CD4-positive, alpha-beta T cell treated with Interferon gamma for 1 hour (primary cell): ENCODE results near the gene SLC22A12.
A peak's percentile ranks its signal among the peaks of the same experiment; 100 is the strongest.

Experiments used
- DNase-seq: peaks from one replicate; pipeline ENCODE4 v3.0.0-alpha.2; 2020

SLC22A12 gene

DNA sequence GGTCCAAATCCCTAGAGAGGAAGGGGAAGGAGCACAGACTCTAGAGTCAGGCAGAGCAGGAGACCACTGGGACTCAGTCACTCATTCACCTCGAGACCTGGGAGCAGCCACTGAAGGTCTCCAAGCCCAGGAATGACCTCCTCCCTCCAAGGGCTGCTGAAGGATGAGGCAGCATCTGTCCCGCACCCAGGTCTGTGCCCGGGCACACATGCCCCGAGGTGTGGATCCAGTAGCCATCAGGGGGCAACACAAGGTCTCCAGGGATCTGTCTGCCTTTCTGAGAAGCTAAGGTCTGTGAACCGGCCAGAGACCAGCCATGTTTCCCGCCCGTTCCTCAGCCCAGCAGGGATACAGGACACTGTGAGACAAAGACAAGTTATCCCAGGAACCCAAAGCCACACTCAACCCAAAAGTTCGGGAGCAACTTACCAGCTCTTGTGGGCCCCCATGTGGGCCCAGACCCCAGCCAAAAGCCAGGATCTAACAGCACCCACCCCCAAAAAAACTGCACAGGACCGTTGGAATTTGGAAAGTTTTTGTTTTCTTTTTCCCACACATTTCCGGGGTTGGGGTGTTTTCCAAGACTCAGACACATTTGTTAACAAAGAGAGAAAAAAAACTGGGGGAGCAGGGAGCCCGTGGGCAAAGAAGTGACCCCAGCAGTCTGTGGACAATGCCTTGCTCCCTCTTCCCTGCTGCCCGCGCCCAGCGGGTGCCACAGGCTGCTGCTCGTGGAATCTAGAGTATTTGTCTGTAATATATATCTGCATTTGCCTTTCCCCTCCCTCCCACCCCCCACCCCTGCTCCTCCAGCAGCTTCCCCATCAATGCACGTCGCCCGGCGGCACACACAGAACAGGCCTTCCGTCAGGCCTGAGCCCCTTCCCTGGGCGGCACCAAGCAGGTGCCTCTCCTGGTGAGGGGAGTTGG lies 14.9 kb downstream of the SLC22A12 start:
- DNase-seq, result no peak

DNA sequence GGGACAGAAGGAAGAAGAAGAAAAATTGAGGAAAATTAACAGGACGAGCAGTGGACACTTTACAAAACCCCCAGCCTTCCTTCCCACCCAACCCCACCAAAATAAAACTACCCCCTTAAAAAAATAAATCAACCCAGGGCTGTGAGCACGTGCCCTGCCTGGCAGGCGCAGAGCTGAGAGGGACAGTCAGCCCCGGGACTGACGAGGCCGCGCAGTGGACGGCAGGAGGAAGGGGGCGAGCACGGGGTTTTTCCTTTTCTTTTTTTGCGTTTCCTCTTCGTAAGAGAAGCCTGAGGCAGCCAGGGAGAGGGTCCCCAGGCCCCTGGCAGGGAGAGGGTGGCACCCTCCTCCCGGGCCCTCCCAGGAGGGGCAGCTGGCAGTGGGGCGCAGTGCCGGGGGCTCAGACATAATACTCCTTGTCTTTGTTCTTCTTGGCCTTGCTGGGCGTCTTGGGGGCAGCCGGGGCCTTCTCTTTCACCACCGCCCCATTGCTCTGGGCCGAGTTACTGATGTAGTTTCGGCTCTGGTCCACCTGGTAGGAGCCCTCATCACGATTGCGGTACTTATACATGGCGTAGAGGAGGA lies 15.9 kb downstream of the SLC22A12 start:
- DNase-seq, result no peak

DNA sequence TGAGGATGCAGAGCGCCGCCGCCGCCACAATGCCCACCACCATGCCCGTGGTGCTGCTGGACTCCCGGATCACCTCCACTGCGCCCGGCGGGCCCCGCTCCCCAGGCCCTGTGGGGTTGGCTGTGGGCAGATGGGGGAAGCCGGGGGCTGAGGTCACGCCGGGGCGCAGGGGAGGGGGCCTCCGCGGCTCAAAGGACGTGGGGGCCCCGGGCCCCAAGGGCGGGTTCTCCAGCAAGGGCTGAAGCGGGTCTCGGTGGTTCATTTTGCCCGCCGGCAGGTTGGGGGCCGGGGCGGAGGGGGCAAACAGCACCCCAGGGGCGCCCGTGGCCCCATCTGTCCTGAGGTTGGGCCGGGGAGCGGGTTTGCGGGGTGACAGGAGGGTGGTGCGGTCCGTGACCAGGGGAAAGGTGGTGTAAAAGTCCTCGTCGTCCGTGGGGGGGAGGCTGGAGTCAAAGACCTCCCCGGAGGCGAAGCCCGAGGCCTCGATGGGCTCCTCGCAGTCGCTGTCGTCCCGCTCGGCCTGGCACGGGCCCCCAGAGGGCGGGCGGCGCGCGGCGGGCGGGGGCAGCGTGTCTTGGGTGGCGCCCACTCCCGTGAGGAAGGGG lies 16.5 kb downstream of the SLC22A12 start:
- DNase-seq, result no peak

DNA sequence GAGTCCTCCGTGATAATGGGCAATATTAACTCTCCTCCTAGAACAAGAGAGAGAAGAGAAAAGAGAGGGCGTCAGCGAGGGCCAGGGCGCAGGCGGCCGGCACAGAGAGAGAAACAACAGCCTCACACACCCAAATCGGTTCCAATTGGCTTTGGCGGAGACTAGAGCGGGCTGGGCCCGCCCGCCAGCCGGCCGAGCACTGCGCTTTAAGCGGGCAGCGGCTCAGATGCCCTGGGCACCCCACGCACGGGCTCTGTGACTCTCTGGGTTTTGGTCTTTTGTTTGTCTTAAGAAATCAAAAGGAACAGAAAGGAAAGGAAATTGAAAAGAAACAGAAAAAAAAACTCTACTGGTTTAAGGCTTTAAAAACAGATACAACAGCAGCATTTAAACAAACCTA lies 17.0 kb downstream of the SLC22A12 start:
- no peak for DNase-seq

DNA sequence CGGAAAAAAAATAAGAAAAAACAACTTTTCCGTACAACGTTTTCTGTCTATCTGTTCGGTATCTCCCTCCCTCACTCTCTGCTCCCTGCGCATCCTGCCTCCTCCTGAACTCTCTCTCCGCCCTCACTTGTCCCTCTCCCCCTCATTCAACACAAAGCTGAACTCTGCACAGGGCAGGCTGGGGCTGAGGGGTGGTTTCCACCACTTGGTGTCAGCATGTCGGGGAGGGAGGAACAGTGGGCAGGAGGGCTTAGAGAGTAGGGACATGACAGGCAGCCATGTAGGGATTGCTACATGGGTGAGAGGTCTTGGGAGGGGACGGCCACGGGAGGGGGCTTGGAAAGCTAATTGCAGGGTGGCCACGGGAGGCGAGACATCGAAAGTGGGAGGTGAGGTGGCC lies 17.6 kb downstream of the SLC22A12 start:
- DNase-seq, result no peak

DNA sequence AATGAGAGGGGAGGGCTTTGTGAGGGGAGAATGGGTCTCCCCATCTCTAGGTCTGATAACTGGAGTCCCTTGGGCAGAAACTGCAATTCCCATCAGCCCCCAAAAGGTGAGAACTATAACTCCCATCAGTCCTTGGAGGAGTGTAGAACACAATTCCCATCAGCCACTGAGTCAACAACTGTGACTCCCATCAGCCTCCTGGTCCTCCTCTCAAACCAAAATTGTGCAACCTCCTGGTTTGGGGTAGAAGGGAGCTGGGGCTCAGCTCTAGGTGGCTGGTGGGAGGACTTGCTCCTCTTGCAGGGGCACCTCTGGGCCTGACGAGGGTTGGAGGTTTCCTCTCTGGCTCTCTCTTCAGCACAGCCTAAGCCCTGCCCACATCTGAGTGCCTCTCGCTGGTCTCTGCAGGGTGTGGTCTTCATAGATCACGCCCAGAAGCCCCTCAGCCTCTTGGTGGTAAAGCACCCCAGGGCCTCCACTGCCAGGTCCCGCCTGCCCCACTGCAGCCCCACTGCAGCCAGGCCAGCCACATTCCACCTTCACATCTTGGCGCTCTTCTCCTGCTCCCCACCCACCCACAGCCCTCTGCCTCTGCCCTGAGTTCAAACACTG lies 18.5 kb downstream of the SLC22A12 start:
- no peak for DNase-seq

DNA sequence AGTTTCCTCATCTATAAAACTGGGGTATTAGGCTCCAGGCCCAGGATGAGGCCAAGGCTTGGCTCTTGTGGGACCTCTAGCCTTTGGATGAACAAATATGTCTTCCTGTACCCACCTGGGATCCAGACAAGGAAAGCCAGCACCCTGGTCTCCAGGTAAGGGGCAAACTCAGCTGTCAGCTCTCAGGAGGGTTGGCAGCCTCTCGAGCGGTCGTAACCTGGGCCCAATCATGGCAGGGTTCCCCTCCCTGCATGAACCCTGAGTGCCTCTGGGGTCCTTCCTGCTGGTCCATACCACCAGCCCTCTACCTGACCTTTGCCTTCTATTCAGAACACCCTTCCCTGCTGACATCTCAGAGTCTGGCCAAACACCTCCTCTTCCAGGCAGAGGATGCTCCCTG lies 19.6 kb downstream of the SLC22A12 start:
- no peak for DNase-seq

DNA sequence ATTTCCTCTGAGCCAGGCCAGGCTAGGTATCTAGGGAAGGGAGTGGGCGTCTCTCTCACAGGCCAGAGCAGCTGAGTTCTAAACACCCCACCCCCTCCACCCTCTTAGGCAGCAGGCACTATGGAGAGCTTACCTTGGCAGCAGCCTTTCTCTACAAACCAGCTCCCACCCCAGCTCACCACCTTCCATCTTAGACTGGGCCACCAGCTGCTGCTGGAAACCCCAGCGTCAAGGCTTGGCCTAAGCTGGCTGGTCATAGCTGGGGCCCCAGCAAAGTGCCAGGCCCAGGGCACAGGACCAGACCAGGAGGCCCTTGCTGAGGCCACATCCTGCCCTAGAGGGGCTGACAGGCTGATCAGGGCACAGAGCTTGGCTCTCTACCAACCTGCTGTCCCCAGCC lies 20.2 kb downstream of the SLC22A12 start:
- no peak for DNase-seq

DNA sequence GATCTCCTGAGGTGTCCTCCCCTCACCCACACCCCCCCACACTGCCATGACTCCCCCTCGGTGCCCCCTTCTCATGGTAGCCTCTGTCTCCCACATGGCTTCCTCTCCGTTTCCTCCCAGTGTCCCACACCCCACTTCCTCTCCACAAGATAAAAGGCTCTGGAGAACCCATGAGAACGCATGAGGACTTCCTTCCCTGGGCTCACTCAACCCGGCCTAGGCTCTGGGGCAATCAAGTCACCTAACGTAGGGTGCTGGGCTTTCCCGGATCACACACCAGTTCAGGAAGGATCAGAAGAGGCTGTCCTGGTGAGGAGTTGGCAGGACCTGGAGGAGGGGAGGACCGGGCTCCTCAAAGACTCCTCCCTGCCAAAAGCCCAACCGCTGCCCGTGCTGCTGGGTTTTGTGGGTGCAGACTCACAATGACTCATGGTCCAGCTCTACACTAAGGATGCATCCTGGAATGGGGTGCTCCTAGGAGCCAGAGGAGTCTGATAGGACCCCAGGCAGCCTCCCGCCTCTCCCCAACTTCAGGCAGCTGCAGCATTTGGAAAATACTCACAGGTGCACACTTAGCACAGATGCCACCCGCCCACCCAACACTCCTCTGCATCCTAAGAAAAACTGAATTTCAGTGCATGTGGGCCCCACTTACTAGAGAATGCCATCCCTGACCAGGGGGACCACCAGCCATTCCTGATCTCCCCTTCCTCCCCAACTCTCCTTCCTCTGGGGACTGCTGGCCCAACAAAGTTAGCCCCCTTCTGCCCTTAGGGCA lies 21.0 kb downstream of the SLC22A12 start:
- DNase-seq, result no peak

DNA sequence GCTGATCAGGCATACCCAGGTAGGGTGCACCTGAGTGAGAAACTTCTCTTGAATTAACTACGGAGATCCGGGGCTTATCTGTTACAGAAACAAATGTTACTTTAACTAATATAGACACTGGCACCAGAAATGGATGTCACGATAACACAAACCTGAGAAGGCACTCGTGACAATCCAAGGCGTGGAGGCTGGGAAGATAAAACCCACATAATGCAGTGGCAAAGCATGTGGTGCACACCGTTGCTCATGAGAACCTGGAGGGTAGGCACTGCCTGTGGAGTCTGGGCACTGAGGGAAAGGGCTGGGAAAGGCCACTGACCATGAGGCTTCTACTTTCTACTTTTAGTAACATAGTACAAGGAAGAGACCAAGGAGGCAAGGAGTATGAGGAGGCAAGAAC lies 22.6 kb downstream of the SLC22A12 start:
- DNase-seq, result no peak

DNA sequence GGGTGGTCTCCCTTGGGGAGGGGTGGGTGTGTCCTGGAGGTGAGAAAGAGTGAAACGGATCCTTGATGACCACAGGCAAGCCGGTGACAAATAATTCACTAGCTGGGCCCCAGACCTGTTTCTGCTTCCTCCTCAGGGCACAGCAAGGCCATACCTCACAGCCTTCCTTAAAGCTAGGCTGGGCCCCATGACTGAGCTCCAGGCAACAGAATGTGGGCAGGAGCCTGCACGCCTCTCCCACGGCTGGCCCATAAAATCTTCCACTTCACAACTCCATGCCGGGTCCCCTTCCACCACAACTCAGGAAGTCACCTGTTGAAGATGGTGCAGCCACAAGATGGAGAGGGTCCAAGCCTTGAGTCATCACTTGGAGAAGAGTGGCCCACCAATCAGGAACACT lies 23.9 kb downstream of the SLC22A12 start:
- DNase-seq, result no peak

DNA sequence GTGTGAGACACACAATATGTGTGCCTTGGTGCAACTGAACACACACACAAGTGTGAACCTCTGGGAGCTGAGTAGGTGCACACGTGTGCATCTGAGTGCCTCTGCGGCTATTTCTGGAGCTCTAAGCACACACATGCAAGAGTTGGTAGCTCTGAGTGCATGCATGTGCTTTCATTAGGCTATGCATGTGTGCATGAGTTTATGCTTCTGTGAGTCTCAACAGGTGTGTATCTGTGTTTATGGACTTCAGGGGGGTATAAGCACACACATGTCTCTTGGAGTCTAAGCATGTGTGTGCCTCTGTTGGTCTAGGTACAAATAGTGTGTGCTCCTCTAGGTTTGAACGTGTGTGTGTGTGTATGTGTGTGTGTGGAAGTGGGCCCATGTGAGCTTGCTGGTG lies 25.8 kb downstream of the SLC22A12 start:
- DNase-seq, result no peak

DNA sequence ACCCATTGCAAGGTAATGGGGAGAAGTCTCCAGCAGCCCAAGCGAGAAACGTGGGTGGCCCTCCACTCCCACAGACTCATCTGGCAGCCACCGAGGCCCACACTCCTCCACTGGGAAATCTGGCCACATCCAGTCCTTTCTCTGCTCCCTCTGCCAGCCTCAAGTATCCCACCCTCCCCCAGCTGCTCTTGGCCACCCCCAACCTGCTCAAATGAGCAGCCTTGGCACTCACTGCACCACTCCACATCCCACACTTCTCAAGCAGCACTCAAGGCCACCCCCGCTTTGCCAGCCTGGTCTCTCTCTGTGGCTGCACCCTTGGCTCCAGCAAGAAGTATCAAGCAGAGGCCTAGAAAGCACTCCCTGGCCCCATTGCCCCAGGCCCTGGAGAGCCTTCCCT lies 28.2 kb downstream of the SLC22A12 start:
- no peak for DNase-seq

DNA sequence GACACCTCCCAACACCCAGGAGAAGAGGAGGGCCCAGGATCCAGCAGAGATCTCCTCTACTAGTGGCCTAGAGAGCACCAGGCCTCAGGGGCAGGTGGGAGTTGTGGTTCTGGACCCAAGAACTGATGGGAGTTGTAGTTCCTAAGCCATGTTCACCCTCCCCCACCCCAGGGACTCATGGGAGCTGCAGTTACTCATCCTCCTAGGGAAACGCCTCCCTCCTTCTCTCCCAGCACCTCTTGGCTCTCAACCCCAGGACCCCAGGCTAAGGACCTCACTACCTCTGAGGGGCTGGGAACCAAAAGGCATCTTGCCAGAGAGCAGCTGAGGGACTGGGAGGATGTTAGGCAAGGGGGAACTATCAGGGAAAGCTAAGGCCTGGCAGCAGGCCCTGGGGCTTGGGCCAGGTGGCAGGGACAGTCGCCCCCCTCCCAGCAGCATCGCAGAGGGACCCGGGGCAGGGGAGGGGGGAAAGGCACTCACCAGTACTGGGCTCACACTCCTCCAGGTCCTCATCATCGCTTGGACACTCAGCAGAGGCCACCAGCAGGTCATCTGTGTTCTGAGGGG lies 28.9 kb downstream of the SLC22A12 start:
- no peak for DNase-seq

DNA sequence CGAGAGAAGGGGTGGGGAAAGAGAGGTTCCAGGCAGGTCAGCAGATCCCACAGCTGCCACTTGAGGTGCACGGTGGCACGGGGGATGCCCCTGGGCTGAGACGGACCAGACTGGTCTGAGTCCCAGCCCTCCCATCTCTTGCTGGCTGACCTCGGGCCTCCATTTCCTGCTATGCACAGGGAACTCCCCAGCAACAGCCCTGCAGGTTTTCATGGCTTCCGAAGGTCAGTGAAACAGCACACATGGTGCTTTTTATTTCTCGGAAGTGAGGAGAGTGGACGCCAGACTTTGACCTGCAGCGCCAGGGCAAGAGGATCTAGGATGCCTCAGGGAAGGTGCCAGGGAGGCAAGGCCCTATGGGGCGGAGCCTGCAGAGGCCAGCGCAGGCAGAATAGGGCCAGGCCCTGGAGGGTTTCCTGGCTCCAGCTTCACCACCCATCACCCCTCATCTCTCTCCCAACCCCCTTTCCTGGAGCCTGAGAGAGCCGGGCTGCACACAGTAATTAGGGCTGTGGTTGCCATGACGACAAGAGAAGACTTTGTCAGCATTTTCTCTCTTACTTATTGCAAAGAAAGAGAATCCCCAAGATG lies 29.5 kb downstream of the SLC22A12 start:
- DNase-seq, result no peak

DNA sequence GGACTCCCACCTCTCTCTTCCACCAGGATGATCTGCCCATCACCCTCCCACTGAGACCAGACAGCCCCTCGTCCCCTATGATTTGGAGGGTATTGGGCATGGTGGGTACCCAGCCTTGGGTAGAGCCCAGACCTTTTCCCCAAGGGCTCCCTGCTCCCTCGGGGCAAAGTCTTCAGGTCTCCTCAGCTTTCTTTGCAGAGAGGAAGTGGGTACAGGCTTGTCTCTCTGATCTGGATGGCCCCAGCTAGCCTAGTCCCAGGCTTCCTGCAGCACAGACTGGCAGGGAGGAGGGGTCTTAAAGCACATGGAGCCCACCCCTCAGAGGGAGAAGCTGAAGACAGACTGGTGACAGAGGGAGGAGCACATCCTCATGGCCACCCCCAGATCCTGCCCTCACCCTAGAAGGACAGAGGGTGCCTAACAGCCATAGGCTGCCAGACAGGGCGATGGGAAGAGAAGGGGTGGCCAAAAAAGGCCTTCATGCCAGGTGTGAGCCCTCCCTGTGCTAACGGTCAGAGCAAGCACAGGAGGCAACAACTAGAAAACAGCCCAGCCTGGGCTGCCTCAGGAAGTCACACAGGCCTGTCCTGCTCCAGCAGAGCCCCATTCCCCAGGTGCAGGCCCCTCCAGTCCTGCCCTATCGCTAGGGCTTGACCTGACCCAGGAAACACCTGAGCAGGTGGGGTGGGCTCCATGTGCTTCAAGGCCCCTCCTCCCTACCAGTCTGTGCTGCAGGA lies 30.4 kb downstream of the SLC22A12 start:
- DNase-seq, result no peak

DNA sequence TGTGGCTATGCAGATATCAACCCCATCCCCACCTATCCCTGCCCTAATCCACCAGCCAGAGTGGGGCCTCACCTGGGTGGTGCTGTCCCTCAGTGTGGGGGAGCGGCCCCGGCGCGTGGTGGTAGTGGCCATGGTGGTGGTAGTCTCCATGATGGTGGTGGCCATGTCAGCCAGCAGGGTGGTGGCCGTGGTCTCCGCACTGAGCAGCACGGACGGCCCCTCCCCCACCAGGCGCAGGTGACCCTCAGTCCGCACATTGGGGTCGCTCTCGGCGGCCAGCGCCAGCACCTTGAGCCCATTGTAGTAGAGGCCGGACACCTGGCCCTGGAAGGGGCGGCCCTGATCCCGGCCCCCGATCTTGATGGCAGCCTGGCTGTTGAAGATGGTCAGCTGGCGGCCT lies 31.7 kb downstream of the SLC22A12 start:
- DNase-seq, result no peak

DNA sequence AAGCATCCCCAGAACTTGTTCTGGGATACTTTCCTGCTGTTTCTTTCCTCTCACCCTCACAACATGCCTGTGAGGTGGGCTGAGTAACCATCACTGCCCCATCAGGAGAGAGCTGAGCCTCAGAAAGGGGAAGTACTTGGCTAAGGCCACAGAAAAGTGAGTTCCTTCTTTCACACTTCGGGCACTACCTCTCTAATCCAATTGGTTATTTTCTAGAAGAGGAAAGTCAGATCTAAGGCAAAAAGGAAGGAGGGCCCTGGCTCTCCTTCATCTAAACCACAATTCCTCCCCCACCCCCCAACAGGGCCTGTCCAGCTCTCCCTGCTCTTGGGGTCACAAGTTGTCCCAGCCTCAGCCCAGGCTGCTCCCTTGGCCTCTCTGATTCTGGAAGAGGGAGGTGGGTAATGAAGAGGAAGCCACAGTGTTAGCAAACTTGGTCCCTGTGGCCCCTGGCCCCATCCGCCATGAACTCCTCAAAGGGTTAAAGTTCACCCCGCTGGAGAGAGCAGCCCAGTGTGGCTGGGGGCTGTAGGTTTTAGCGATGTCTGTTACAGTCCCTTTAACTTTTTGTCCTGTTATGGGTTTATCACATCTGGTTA lies 34.0 kb downstream of the SLC22A12 start:
- peak; percentile 27 for DNase-seq

DNA sequence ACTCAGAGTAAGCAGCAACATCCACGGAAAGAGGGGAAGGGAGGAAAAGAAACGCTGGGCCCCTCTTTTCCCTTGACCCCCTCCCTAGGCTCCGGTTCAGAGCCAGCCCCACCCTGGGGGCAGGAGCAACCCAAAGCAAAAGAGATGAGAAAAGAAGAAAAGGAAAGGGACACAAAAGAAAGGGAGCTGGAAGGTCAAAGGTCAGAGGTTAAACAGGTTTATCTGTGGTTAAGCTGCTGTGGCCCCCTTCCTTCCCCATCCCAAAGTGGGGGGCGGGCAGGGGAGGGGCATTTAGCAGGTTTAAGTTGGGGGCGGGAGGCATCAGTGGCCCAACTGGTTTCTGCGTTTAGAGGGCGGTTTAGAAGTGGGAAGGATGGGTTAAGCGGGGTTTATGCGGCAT lies 35.6 kb downstream of the SLC22A12 start:
- DNase-seq, result no peak

DNA sequence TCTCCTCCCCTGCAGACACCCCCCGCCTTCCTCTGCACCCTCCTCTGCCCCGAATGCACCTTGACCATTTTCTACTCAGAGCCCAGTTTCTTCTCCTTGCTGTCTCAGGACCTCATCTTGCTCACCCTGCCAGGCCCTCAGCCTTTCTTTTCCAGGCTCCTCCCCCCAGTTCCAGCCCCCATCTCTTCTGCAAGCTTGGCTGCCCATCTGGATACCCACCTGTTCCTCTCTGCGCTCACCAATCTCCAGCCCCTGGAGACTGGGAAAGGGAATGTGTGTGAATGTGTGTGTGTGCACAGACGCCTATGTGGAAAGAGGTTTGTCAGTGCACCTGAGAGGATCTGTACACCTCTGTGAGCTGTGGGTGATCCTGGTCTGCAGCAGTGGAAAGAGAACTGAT lies 36.4 kb downstream of the SLC22A12 start:
- no peak for DNase-seq

DNA sequence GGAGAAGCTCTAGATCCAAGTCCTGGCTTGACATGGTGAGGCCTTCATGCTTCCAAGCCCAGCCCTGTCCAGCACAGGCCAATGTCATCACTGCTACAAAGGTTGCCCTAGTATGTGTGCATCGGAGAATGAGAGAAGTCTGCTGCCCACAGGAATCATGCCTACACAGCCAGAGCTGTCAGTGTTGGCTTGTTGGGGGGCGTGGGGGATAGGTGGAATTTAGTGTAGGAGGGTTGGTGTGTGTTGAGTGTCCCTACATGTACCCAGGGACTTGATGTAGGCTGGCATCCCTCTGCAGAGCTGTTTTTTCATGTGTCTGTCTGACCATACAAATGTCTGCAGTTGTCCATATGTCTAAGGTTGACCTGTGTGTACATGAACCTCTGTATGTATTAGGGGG lies 37.6 kb downstream of the SLC22A12 start:
- no peak for DNase-seq
